Neural cell (in vitro differentiated cells): ENCODE measurements around the gene NME3.

Source experiments
- EZH2 ChIP-seq: fragments of 200-600, 300-800 bp; shearing (Covaris generic), sonication (generic); IDR thresholded peaks from 2 replicates; pipeline ENCODE4 v1.6.1; 2014; ENCODE audit warnings: antibody characterized with exemption, low read length, borderline replicate concordance, mild to moderate bottlenecking; ENCODE audit not compliant: insufficient read depth, poor library complexity, severe bottlenecking
- RAD21 ChIP-seq: fragments of 450-650 bp; conservative IDR thresholded peaks from 2 replicates; pipeline ENCODE4 v1.6.1; 2014; ENCODE audit warnings: antibody characterized with exemption, mild to moderate bottlenecking, moderate library complexity

DNA sequence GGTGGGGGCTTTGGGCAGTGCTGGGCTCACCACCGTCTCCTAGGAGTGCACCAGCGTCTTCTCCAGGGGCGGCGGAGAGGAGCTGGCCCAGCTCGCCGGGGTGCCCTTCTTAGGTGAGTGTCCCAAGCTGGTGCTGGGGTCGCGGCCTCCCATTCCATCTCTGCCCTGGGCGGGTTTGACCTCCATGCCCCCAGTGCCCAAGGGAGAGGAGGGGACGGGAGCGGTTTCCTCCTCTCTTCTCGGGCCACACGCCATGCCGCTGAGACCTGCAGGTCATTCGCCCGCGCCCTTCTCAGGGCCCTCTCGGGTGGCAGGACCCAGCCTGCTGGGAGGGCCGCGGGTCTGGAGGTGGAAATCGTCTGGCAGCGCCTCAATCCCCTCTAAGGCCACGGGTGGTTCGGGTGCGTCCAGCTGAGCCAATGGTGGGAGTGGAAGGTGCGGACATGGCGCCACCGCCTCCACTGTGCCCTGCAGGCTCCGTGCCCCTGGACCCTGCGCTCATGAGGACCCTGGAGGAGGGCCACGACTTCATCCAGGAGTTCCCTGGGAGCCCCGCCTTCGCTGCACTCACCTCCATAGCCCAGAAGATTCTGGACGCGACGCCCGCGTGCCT lies 16.9 kb upstream of the NME3 start:
- no peak for TF ChIP-seq EZH2
- no peak for TF ChIP-seq RAD21
